GM19238 (cell line): Measurements from ENCODE around the gene ARG2.
A peak's percentile ranks its signal among the peaks of the same experiment; 100 is the strongest.

Experiments
- DNase-seq: peaks from one replicate; pipeline ENCODE4 v3.0.0; 2011; ENCODE audit warnings: low spot score; ENCODE audit not compliant: insufficient read length

ARG2 gene

GRCh38 chr14:67680121-67680602, 60.4 kb downstream of the ARG2 start:
- peak; percentile 39 for DNase-seq

GRCh38 chr14:67680941-67681340, 61.2 kb downstream of the ARG2 start:
- no peak for DNase-seq

- DNase-seq: no peak
Measured at GRCh38 chr14:67683842-67684241, 64.1 kb downstream of the ARG2 start.

GRCh38 chr14:67690011-67690410, 70.3 kb downstream of the ARG2 start:
- DNase-seq: no peak

GRCh38 chr14:67694791-67695393, 75.2 kb downstream of the ARG2 start:
- DNase-seq: peak; percentile 74

GRCh38 chr14:67695394-67695949, 75.8 kb downstream of the ARG2 start, which contains the start of gene RDH11:
TSS of gene RDH11 (minus strand) at chr14:67695764. CDS start at chr14:67695703, 61 bp downstream.
- peak; percentile 76 for DNase-seq

GRCh38 chr14:67697006-67697405, 77.3 kb downstream of the ARG2 start:
- DNase-seq: no peak

- no peak for DNase-seq
Measured at GRCh38 chr14:67698179-67698578, 78.5 kb downstream of the ARG2 start.
